WTC11 (cell line): ENCODE measurements around the gene HSFX2.
"Not testable (repeated sequence)": the region's sequence is repeated elsewhere in the genome, so short reads cannot be mapped to it uniquely, and the experiment has no call there.

Experiments used
- ATF2 ChIP-seq: sonication (generic); formaldehyde crosslinking; IDR thresholded peaks from 2 replicates; pipeline ENCODE4 v1.8.1; 2022; ENCODE audit warnings: low read depth, missing genetic modification reagents, borderline replicate concordance
- CBFB ChIP-seq: sonication (generic); formaldehyde crosslinking; IDR thresholded peaks from 2 replicates; pipeline ENCODE4 v1.8.1; 2022; ENCODE audit warnings: mild to moderate bottlenecking, low read depth, missing genetic modification reagents
- CREB1 ChIP-seq: sonication (generic); formaldehyde crosslinking; IDR thresholded peaks from 2 replicates; pipeline ENCODE4 v1.8.0; 2023; ENCODE audit warnings: mild to moderate bottlenecking, missing genetic modification reagents
- CTCF ChIP-seq: fragments of 200-600 bp; IDR thresholded peaks from 2 replicates; pipeline ENCODE4 v1.8.0; 2022; ENCODE audit warnings: antibody characterized with exemption
- ELF4 ChIP-seq: sonication (generic); formaldehyde crosslinking; IDR thresholded peaks from 2 replicates; pipeline ENCODE4 v1.8.1; 2022; ENCODE audit warnings: low read depth, mild to moderate bottlenecking, moderate library complexity, missing genetic modification reagents
- ESRRA ChIP-seq: sonication (generic); formaldehyde crosslinking; IDR thresholded peaks from 2 replicates; pipeline ENCODE4 v1.8.1; 2022; ENCODE audit warnings: mild to moderate bottlenecking, missing genetic modification reagents, borderline replicate concordance
- IRF2 ChIP-seq: sonication (generic); formaldehyde crosslinking; IDR thresholded peaks from 2 replicates; pipeline ENCODE4 v1.8.0; 2022; ENCODE audit warnings: low read depth, missing genetic modification reagents, borderline replicate concordance
- MXD4 ChIP-seq: fragments of 250-450 bp; sonication (Bioruptor Pico); IDR thresholded peaks from 2 replicates; pipeline ENCODE4 v1.8.0; 2021; ENCODE audit warnings: mild to moderate bottlenecking, moderate library complexity, borderline replicate concordance
- NR3C1 ChIP-seq: sonication (generic); formaldehyde crosslinking; conservative IDR thresholded peaks from 2 replicates; pipeline ENCODE4 v1.8.1; 2023; ENCODE audit warnings: low read depth, mild to moderate bottlenecking, missing genetic modification reagents
- TF ChIP-seq, protein P1 (sequence below): sonication (generic); formaldehyde crosslinking; conservative IDR thresholded peaks from 2 replicates; pipeline ENCODE4 v1.8.1; 2022; ENCODE audit warnings: mild to moderate bottlenecking, missing genetic modification reagents
- TF ChIP-seq, protein P2 (sequence below): fragments of 250-450 bp; sonication (Bioruptor Pico); conservative IDR thresholded peaks from 2 replicates; pipeline ENCODE4 v1.9.0; 2021; ENCODE audit warnings: mild to moderate bottlenecking

- TF ChIP-seq MXD4; ESRRA (CRISPR knock-in tag); CTCF; IRF2 (CRISPR knock-in tag); ATF2 (CRISPR knock-in tag); CREB1 (CRISPR knock-in tag); NR3C1 (CRISPR knock-in tag); ELF4 (CRISPR knock-in tag); CBFB (CRISPR knock-in tag): not testable (repeated sequence)
- TF ChIP-seq, protein P1, sequence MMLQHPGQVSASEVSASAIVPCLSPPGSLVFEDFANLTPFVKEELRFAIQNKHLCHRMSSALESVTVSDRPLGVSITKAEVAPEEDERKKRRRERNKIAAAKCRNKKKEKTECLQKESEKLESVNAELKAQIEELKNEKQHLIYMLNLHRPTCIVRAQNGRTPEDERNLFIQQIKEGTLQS (CRISPR knock-in tag): not testable (repeated sequence)
- TF ChIP-seq, protein P2, sequence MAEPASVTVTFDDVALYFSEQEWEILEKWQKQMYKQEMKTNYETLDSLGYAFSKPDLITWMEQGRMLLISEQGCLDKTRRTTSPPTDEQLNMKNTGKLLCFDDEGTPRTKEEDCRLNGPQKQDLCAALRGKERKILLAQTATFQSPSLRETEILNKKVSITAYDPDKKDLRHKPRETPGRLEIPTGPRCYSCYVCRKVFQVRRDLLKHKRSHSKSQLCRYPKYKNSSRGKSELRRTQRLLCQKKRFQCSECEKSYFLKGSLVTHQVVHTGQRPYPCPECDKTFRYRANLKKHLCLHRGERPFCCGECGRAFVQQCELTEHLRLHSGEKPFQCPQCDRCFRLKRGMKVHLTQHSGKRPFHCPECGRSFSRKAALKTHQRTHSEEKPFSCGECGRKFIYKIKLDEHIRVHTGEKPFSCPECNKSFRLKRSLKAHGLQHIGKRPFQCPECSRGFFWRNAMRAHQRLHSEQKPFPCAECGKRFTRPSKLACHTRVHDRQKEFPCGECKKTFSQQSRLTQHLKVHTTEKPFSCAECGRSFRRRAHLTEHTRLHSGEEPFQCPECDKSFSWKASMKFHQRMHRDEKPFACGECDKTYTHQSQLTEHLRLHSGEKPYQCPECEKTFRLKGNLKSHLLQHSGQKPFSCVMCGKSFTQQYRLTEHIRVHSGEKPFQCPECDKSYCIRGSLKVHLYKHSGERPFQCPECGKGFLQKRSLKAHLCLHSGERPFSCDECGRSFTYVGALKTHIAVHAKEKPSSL (CRISPR knock-in tag): not testable (repeated sequence)
Measured at GRCh38 chrX:149590993-149591392, 4.1 kb downstream of the HSFX2 start.
